Measurements from ENCODE around the gene LDLRAD4.

The LDLRAD4 gene

GRCh38 chr18:13553449-13553848, 334.9 kb downstream of the LDLRAD4 start:
- DNase-seq (ENCODE audit: low spot score) = no peak

- DNase-seq (ENCODE audit: low spot score) = no peak
Measured at GRCh38 chr18:13555192-13555591, 336.6 kb downstream of the LDLRAD4 start.

- DNase-seq (ENCODE audit: low spot score) = no peak
Measured at GRCh38 chr18:13555865-13556264, 337.3 kb downstream of the LDLRAD4 start.

- DNase-seq (ENCODE audit: low spot score) = no peak
Measured at GRCh38 chr18:13556502-13556901, 337.9 kb downstream of the LDLRAD4 start.

GRCh38 chr18:13558124-13558523, 339.6 kb downstream of the LDLRAD4 start:
- peak; percentile 63 for DNase-seq (ENCODE audit: low spot score)

GRCh38 chr18:13558790-13559189, 340.2 kb downstream of the LDLRAD4 start:
- DNase-seq (ENCODE audit: low spot score) = no peak

GRCh38 chr18:13559754-13560153, 341.2 kb downstream of the LDLRAD4 start:
- DNase-seq (ENCODE audit: low spot score) = no peak

GRCh38 chr18:13560306-13560705, 341.7 kb downstream of the LDLRAD4 start:
- DNase-seq (ENCODE audit: low spot score) = no peak

GRCh38 chr18:13562494-13563029, 344.0 kb downstream of the LDLRAD4 start:
- DNase-seq (ENCODE audit: low spot score) = no peak

GRCh38 chr18:13563390-13563805, 344.8 kb downstream of the LDLRAD4 start:
- no peak for DNase-seq (ENCODE audit: low spot score)

GRCh38 chr18:13564579-13564978, 346.0 kb downstream of the LDLRAD4 start:
- no peak for DNase-seq (ENCODE audit: low spot score)

- DNase-seq (ENCODE audit: low spot score) = no peak
Measured at GRCh38 chr18:13565228-13565627, 346.7 kb downstream of the LDLRAD4 start.

GRCh38 chr18:13566941-13567746, 348.6 kb downstream of the LDLRAD4 start:
- no peak for DNase-seq (ENCODE audit: low spot score)

GRCh38 chr18:13568443-13569392, 350.2 kb downstream of the LDLRAD4 start:
- DNase-seq (ENCODE audit: low spot score) = no peak

GRCh38 chr18:13570216-13570615, 351.7 kb downstream of the LDLRAD4 start:
- DNase-seq (ENCODE audit: low spot score) = no peak

GRCh38 chr18:13570856-13571495, 352.4 kb downstream of the LDLRAD4 start:
- DNase-seq (ENCODE audit: low spot score) = no peak

GRCh38 chr18:13572148-13572547, 353.6 kb downstream of the LDLRAD4 start:
- DNase-seq (ENCODE audit: low spot score) = no peak

GRCh38 chr18:13572721-13573120, 354.2 kb downstream of the LDLRAD4 start:
- no peak for DNase-seq (ENCODE audit: low spot score)

- DNase-seq (ENCODE audit: low spot score) = no peak
Measured at GRCh38 chr18:13573750-13574149, 355.2 kb downstream of the LDLRAD4 start.

GRCh38 chr18:13574355-13574754, 355.8 kb downstream of the LDLRAD4 start:
- DNase-seq (ENCODE audit: low spot score) = no peak

GRCh38 chr18:13574761-13575160, 356.2 kb downstream of the LDLRAD4 start:
- DNase-seq (ENCODE audit: low spot score) = no peak

GRCh38 chr18:13576598-13576997, 358.0 kb downstream of the LDLRAD4 start:
- no peak for DNase-seq (ENCODE audit: low spot score)
